ENCODE results near the gene NCOA3.

DNA sequence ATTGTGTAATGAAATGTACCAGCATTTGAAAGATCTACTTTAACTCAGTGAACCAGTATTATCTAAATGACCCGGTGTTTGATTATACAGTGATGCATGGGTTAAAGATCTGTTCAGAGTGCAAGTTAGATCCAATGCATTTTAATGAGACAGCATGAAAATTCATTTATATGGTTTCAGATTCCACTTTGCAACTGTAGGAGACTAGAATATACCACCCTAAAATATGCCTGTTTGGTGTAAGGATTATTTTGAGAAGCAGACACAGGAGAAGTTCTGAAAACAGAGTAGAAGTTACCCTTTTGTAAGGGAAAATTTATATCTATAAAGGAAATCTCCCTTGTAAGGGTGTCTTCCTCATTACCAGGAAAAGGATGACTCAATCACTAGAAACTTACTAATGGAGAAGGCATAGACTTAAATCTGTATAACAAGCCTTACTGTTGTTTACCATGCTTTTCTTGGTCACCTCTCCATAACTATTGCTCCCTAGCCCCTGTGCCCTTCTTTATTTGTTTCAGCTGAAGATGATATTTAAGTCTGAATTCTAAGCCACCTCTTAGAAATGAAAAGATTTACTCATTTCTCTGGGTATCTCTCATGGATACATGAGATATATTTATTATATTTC, 105.4 kb downstream of the NCOA3 start:
- TF ChIP-seq, protein P1, sequence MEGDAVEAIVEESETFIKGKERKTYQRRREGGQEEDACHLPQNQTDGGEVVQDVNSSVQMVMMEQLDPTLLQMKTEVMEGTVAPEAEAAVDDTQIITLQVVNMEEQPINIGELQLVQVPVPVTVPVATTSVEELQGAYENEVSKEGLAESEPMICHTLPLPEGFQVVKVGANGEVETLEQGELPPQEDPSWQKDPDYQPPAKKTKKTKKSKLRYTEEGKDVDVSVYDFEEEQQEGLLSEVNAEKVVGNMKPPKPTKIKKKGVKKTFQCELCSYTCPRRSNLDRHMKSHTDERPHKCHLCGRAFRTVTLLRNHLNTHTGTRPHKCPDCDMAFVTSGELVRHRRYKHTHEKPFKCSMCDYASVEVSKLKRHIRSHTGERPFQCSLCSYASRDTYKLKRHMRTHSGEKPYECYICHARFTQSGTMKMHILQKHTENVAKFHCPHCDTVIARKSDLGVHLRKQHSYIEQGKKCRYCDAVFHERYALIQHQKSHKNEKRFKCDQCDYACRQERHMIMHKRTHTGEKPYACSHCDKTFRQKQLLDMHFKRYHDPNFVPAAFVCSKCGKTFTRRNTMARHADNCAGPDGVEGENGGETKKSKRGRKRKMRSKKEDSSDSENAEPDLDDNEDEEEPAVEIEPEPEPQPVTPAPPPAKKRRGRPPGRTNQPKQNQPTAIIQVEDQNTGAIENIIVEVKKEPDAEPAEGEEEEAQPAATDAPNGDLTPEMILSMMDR (IDR thresholded peaks at IDR 0.05) = no peak
- TF ChIP-seq POLR2A (IDR thresholded peaks at IDR 0.05) = no peak

All from esophagus squamous epithelium (tissue), 4 donors.